GM12878 (cell line): Measurements from ENCODE around the gene PCDHGC4. TPM values are rescaled to one million over a fixed set of nuclear protein-coding genes. Genes with fewer than 3 reads are reported as not detected.

ENCODE experiments used
- ATAC-seq: fragments of 200-7000 bp; cut with Tn5 transposase; 3 replicates; pipeline ENCODE4 v1.9.1; 2020; ENCODE audit warnings: mild to moderate bottlenecking, moderate library complexity
- BruUV-seq: library from RNA; stranded (reverse); fragments of 400-500 nt; replicated peaks from 2 replicates; lab custom pipeline; 2021; lab: Mats Ljungman, UMichigan
- CTCF ChIA-PET: fragments of 300-600 bp; sonication (Branson Sonifier 250); formaldehyde crosslinking; extraction: SDS; loops from one replicate; lab custom pipeline; 2021; ENCODE audit warnings: inconsistent platforms; lab: Yijun Ruan, JAX
- POLR2A ChIA-PET: fragments of 350-600 bp; formaldehyde crosslinking; extraction: SDS; loops from one replicate; lab custom pipeline; 2021; ENCODE audit warnings: inconsistent platforms; lab: Charles Lee
- RAD21 ChIA-PET: fragments of 300-600 bp; sonication (Branson Sonifier 250); formaldehyde crosslinking; loops from one replicate; lab custom pipeline; 2023; ENCODE audit warnings: antibody characterized with exemption; ENCODE audit not compliant: unreplicated experiment; lab: Charles Lee
- SMC1A ChIA-PET: fragments of 300-600 bp; sonication (Branson Sonifier 250); formaldehyde crosslinking; loops from one replicate; lab custom pipeline; 2023; ENCODE audit not compliant: unreplicated experiment, uncharacterized antibody; lab: Charles Lee
- DNase-seq: peaks from one replicate; pipeline ENCODE4 v3.0.0-alpha.2; 2011; ENCODE audit warnings: low read depth, low spot score
- FAIRE-seq: peaks from 3 replicates; lab custom pipeline; 2011; peaks lifted over from hg19 to GRCh38; lab: Jason Lieb, UNC
- H2AFZ ChIP-seq: 2 replicates; pipeline ENCODE4 v1.6.0; 2011; ENCODE audit warnings: low read depth, low read length, control low read depth; ENCODE audit not compliant: control insufficient read depth
- H3K27ac ChIP-seq: 2 replicates; pipeline ENCODE4 v1.5.1; 2011; ENCODE audit warnings: control low read depth; ENCODE audit not compliant: control insufficient read depth, insufficient read depth
- H3K27me3 ChIP-seq, 2 experiments: replicated peaks in 1 of 2; 2 replicates each; pipeline versions ENCODE4 v1.6.0 to v1.6.1; 2011; ENCODE audit warnings: low read length in 1 of 2; ENCODE audit not compliant: control insufficient read depth in 2 of 2, insufficient read depth in 2 of 2
- H3K36me3 ChIP-seq, 2 experiments: 2 replicates each; pipeline ENCODE4 v1.5.1; 2011; ENCODE audit warnings: low read length in 1 of 2; ENCODE audit not compliant: control insufficient read depth in 2 of 2, insufficient read depth in 2 of 2
- H3K4me1 ChIP-seq: 2 replicates; pipeline ENCODE4 v1.6.1; 2011; ENCODE audit warnings: mild to moderate bottlenecking, low read length, moderate library complexity, mixed read lengths; ENCODE audit not compliant: control insufficient read depth, insufficient read depth
- H3K4me2 ChIP-seq: 2 replicates; pipeline ENCODE4 v1.6.0; 2011; ENCODE audit warnings: control low read depth; ENCODE audit not compliant: control insufficient read depth, insufficient read depth
- H3K4me3 ChIP-seq: fragments of 200-600 bp; sonication (generic); 2 replicates; pipeline ENCODE4 v1.5.1; 2016
- H3K79me2 ChIP-seq: 2 replicates; pipeline ENCODE4 v1.6.0; 2011; ENCODE audit warnings: low read length; ENCODE audit not compliant: control insufficient read depth, insufficient read depth
- H3K9ac ChIP-seq: 2 replicates; pipeline ENCODE4 v1.8.0; 2011; ENCODE audit warnings: low read length, control low read depth, mixed read lengths; ENCODE audit not compliant: control insufficient read depth, insufficient read depth
- H3K9me3 ChIP-seq: replicated peaks from 3 replicates; pipeline ENCODE4 v1.5.1; 2011; ENCODE audit warnings: mild to moderate bottlenecking, low read length; ENCODE audit not compliant: control insufficient read depth, insufficient read depth
- H4K20me1 ChIP-seq: 2 replicates; pipeline ENCODE4 v1.6.0; 2011; ENCODE audit not compliant: control insufficient read depth, insufficient read depth
- E4F1 ChIP-seq: fragments of 450-650 bp; IDR thresholded peaks from 2 replicates; pipeline ENCODE4 v1.6.1; 2018; ENCODE audit warnings: borderline replicate concordance, mild to moderate bottlenecking; ENCODE audit not compliant: partially characterized antibody
- JUNB ChIP-seq: IDR thresholded peaks from 2 replicates; pipeline ENCODE4 v1.6.1; 2016; ENCODE audit warnings: antibody characterized with exemption, mild to moderate bottlenecking
- LARP7 ChIP-seq: fragments of 450-650 bp; IDR thresholded peaks from 2 replicates; pipeline ENCODE4 v1.6.1; 2017; ENCODE audit warnings: mild to moderate bottlenecking
- NFIC ChIP-seq: IDR thresholded peaks from 2 replicates; pipeline ENCODE4 v1.6.1; 2012; ENCODE audit warnings: low read depth, mild to moderate bottlenecking, inconsistent platforms, low read length, moderate library complexity
- PBX3 ChIP-seq: IDR thresholded peaks from 2 replicates; pipeline ENCODE4 v1.6.1; 2011; ENCODE audit warnings: mild to moderate bottlenecking, low read depth, low read length, moderate library complexity; ENCODE audit not compliant: insufficient replicate concordance
- RCOR1 ChIP-seq: conservative IDR thresholded peaks from 2 replicates; pipeline ENCODE4 v1.6.1; 2012; ENCODE audit warnings: low read depth, low read length, improper control_type of control experiment
- RFX5 ChIP-seq: IDR thresholded peaks from 2 replicates; pipeline ENCODE4 v1.6.1; 2011; ENCODE audit warnings: low read depth, low read length, improper control_type of control experiment
- SIX5 ChIP-seq: IDR thresholded peaks from 2 replicates; pipeline ENCODE4 v1.6.1; 2011; ENCODE audit warnings: mild to moderate bottlenecking, low read depth, low read length, moderate library complexity; ENCODE audit not compliant: severe bottlenecking
- SREBF1 ChIP-seq: IDR thresholded peaks from 2 replicates; pipeline ENCODE4 v1.6.1; 2012; ENCODE audit warnings: mild to moderate bottlenecking, low read length
- TAF1 ChIP-seq: IDR thresholded peaks from 2 replicates; pipeline ENCODE4 v1.6.1; 2011; ENCODE audit warnings: mild to moderate bottlenecking, low read depth, low read length, borderline replicate concordance
- YBX1 ChIP-seq: fragments of 450-650 bp; IDR thresholded peaks from 2 replicates; pipeline ENCODE4 v1.6.1; 2016; ENCODE audit warnings: antibody characterized with exemption
- ZNF217 ChIP-seq: fragments of 450-650 bp; IDR thresholded peaks from 2 replicates; pipeline ENCODE4 v1.6.1; 2017; ENCODE audit warnings: antibody characterized with exemption, mild to moderate bottlenecking
- ZNF274 ChIP-seq: IDR thresholded peaks from one replicate; pipeline ENCODE4 v1.8.0; 2011; ENCODE audit not compliant: insufficient read length, insufficient read depth
- WGBS: methylation state at CpG from one replicate; pipeline ENCODE4 v1.1.6; 2016; ENCODE audit warnings: low lambda C conversion rate; ENCODE audit not compliant: insufficient replicate concordance, insufficient coverage; ENCODE audit errors: missing lambda C conversion rate; 5-methylcytosine and 5-hydroxymethylcytosine counted together
- in situ Hi-C: fragments of 300-500 bp; cut with MboI; formaldehyde crosslinking; loops from 9 replicates; pipeline ENCODE4 v1.14.3; 2018; ENCODE audit warnings: mixed read lengths
- intact Hi-C: fragments of 100-400 bp; cut with micrococcal nuclease; formaldehyde crosslinking; loops from one replicate; pipeline ENCODE4 v1.14.2; 2022; ENCODE audit not compliant: unreplicated experiment
- polyA plus RNA-seq, 11 experiments: library from polyadenylated mRNA; depleted of rRNA in 4 of 11; unstranded in 6 of 11; stranded (reverse) in 5 of 11; fragments of >200 nt; fragmentation: Nextera tagmentation in 4 of 11; fragmentation: Illumina TruSeq in 1 of 11; extraction: Ambion mirVana in 4 of 11; extraction: Trizol in 1 of 11; gene quantifications; 1 replicate in 1 of 11; 2 replicates in 10 of 11; pipeline versions ENCODE4 v1.2.1 to v1.2.3, GENCODE V29; 2011 to 2016; ENCODE audit warnings: inconsistent platforms in 2 of 11, missing spikeins in 2 of 11, low read depth in 1 of 11
- total RNA-seq, 4 experiments: library from RNA; depleted of rRNA in 3 of 4; stranded (reverse); fragments of >200 nt in 3 of 4; fragmentation: Illumina TruSeq in 1 of 4; extraction: Trizol in 1 of 4; gene quantifications; 2 replicates each; pipeline versions ENCODE4 v1.2.1 to v1.2.3, GENCODE V29; 2013 to 2021
- TF ChIP-seq, protein P1 (sequence below): fragments of 450-650 bp; IDR thresholded peaks from 2 replicates; pipeline ENCODE4 v1.6.1; 2017; ENCODE audit warnings: borderline replicate concordance
- TF ChIP-seq, protein P2 (sequence below): fragments of 450-650 bp; IDR thresholded peaks from 2 replicates; pipeline ENCODE4 v1.6.1; 2017; ENCODE audit warnings: mild to moderate bottlenecking
- TF ChIP-seq, protein P3 (sequence below): IDR thresholded peaks from 2 replicates; pipeline ENCODE4 v1.6.1; 2012; ENCODE audit warnings: low read depth, low read length, improper control_type of control experiment

Gene PCDHGC4
- total and polyA plus RNA-seq, 10 of the 15 experiments (the other 5 are each of a cell fraction or from before 2014, with no cell fraction given), result 0.04 to 1.2 (median 0.52) TPM

- ATAC-seq, result peak; percentile 35
- H3K4me1 ChIP-seq, result peaks cover 65% of the 10 kb centered on the region
- intact Hi-C loops (loop anchor here (1.0 to 5.0 kb wide), 4 partner anchors 16 to 124 kb away; partner anchors contain the start of genes HDAC3, PCDHGA11 and RELL2), in situ Hi-C loops (no loop called here)
- no TSS peak for BruUV-seq
- peak overlapping the region; percentile 25 for H3K9ac ChIP-seq
- H3K4me3 ChIP-seq, result peak overlapping the region; percentile 69
- H4K20me1 ChIP-seq, result no peaks in the 10 kb centered on the region
- H3K36me3 ChIP-seq, result peaks cover 10 to 20% of the 10 kb centered on the region in 2 experiments
- H2AFZ ChIP-seq, result peak overlapping the region; percentile 13
- no peak for FAIRE-seq
- ChIA-PET CTCF (interaction anchor here (1.0 to 11.9 kb wide), 24 partner anchors 11 to 193 kb away, joined by 3 to 213 read pairs (median 14); partner anchors contain the start of genes FCHSD1, PCDHGA10, PCDHGA11 and PCDHGA12), SMC1A (interaction anchor here (1.0 to 10.8 kb wide), 13 partner anchors 10 to 123 kb away, joined by 3 to 176 read pairs (median 5); partner anchors contain the start of genes DIAPH1, HDAC3, PCDHGA10 and PCDHGA11), POLR2A (interaction anchor here (0.5 to 2.5 kb wide), 6 partner anchors 10 to 721 kb away, joined by 3 to 10 read pairs (median 4); no protein-coding TSS in a partner anchor), RAD21 (interaction anchor here (1.0 to 11.6 kb wide), 10 partner anchors 9 to 105 kb away, joined by 3 to 109 read pairs (median 12); partner anchors contain the start of genes DIAPH1, PCDHGA10, PCDHGA11 and PCDHGA12)
- no peaks in the 10 kb centered on the region for H3K27me3 ChIP-seq
- H3K79me2 ChIP-seq, result peaks cover 15% of the 10 kb centered on the region
- no peaks in the 10 kb centered on the region for H3K9me3 ChIP-seq
- peak overlapping the region; percentile 89 for H3K4me2 ChIP-seq
- WGBS, result 2% methylated on average over 29 of the region's 29 CpGs
- DNase-seq, result peak; percentile 75
- H3K27ac ChIP-seq, result peak overlapping the region; percentile 90
- no peak for TF ChIP-seq RCOR1
- no peak for TF ChIP-seq YBX1
- TF ChIP-seq, protein P1, sequence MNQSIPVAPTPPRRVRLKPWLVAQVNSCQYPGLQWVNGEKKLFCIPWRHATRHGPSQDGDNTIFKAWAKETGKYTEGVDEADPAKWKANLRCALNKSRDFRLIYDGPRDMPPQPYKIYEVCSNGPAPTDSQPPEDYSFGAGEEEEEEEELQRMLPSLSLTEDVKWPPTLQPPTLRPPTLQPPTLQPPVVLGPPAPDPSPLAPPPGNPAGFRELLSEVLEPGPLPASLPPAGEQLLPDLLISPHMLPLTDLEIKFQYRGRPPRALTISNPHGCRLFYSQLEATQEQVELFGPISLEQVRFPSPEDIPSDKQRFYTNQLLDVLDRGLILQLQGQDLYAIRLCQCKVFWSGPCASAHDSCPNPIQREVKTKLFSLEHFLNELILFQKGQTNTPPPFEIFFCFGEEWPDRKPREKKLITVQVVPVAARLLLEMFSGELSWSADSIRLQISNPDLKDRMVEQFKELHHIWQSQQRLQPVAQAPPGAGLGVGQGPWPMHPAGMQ, result peak; percentile 47; the same call in 1 of the 2 replicates
- no peak for TF ChIP-seq ZNF274
- TF ChIP-seq, protein P2, sequence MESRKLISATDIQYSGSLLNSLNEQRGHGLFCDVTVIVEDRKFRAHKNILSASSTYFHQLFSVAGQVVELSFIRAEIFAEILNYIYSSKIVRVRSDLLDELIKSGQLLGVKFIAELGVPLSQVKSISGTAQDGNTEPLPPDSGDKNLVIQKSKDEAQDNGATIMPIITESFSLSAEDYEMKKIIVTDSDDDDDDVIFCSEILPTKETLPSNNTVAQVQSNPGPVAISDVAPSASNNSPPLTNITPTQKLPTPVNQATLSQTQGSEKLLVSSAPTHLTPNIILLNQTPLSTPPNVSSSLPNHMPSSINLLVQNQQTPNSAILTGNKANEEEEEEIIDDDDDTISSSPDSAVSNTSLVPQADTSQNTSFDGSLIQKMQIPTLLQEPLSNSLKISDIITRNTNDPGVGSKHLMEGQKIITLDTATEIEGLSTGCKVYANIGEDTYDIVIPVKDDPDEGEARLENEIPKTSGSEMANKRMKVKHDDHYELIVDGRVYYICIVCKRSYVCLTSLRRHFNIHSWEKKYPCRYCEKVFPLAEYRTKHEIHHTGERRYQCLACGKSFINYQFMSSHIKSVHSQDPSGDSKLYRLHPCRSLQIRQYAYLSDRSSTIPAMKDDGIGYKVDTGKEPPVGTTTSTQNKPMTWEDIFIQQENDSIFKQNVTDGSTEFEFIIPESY, result no peak
- no peak for TF ChIP-seq SIX5
- TF ChIP-seq TAF1, result no peak
- TF ChIP-seq RFX5, result 0 out of 2 replicates have a peak, but pooled peaks have one; percentile 34
- no peak for TF ChIP-seq JUNB
- no peak for TF ChIP-seq ZNF217
- TF ChIP-seq PBX3, result no peak
- no peak for TF ChIP-seq NFIC
- no peak for TF ChIP-seq E4F1
- TF ChIP-seq SREBF1, result no peak
- no peak for TF ChIP-seq LARP7
- TF ChIP-seq, protein P3, sequence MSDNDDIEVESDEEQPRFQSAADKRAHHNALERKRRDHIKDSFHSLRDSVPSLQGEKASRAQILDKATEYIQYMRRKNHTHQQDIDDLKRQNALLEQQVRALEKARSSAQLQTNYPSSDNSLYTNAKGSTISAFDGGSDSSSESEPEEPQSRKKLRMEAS, result no peak; the same call in 1 of the 2 replicates
Measured at GRCh38 chr5:141513627-141514329, 28.9 kb downstream of the PCDHGC4 start.
